Uterus (tissue), 4 donors: ENCODE data around the gene PGLYRP1. TPM values are rescaled to one million over a fixed set of nuclear protein-coding genes. Genes with fewer than 3 reads are reported as not detected.

Experiments used
- DNase-seq, 2 donors: peaks; one replicate each; pipeline ENCODE4 v3.0.0-alpha.2; 2019 to 2020
- H3K27ac ChIP-seq, 2 donors: fragments of 200-600 bp; sonication (generic); 1 replicate in 1 of 2; 2 replicates in 1 of 2; pipeline ENCODE4 v1.5.1; 2016 to 2018
- H3K27me3 ChIP-seq, 2 donors: fragments of 200-600 bp; sonication (generic); one replicate each; pipeline ENCODE4 v1.5.1; 2018 to 2019; ENCODE audit warnings: control low read depth in 1 of 2
- H3K36me3 ChIP-seq, 2 donors: fragments of 200-600 bp; sonication (generic); one replicate each; pipeline ENCODE4 v1.5.1; 2019; ENCODE audit warnings: control low read depth in 1 of 2
- H3K4me1 ChIP-seq, 2 donors: fragments of 200-600 bp; sonication (generic); one replicate each; pipeline ENCODE4 v1.5.1; 2018 to 2019; ENCODE audit warnings: control low read depth in 1 of 2
- H3K4me3 ChIP-seq, 2 donors: fragments of 200-600 bp; sonication (generic); 1 replicate in 1 of 2; 2 replicates in 1 of 2; pipeline ENCODE4 v1.5.1; 2018 to 2019; ENCODE audit warnings: mild to moderate bottlenecking in 1 of 2
- H3K9me3 ChIP-seq, 2 donors: fragments of 200-600 bp; sonication (generic); one replicate each; pipeline ENCODE4 v1.5.1; 2019; ENCODE audit warnings: control low read depth in 1 of 2
- CTCF ChIP-seq, 4 experiments: fragments of 200-600 bp in 2 of 4; fragments of 450-650 bp in 2 of 4; sonication (generic) in 2 of 4; IDR thresholded peaks; one replicate each; pipeline ENCODE4 v1.5.1; 2016 to 2019; ENCODE audit warnings: antibody characterized with exemption in 4 of 4, mild to moderate bottlenecking in 2 of 4, moderate library complexity in 1 of 4
- POLR2A ChIP-seq, 2 donors: fragments of 450-650 bp; IDR thresholded peaks; one replicate each; pipeline ENCODE4 v1.6.1; 2016; ENCODE audit warnings: antibody characterized with exemption in 2 of 2, mild to moderate bottlenecking in 1 of 2, moderate library complexity in 1 of 2
- intact Hi-C: fragments of 100-400 bp; cut with DNase I; formaldehyde crosslinking; loops from one replicate; pipeline ENCODE4 v1.15.1; 2023; ENCODE audit warnings: low total_unique reads
- total RNA-seq, 4 donors: library from RNA; depleted of rRNA in 3 of 4; stranded (reverse); fragments of >200 nt in 3 of 4; gene quantifications; one replicate each; pipeline versions ENCODE4 v1.1.0 to v1.2.4, GENCODE V29; 2014 to 2023
- donor health status: DM: yes; HTN: yes; CAD: no.

Gene PGLYRP1
- total RNA-seq, result not detected

GRCh38 chr19:46022431-46023310, at the start of gene PGLYRP1:
Gene PGLYRP1, minus strand, starts transcription at chr19:46023053. Its CDS starts 32 bp downstream, at chr19:46023021.
- intact Hi-C loops, result no loop called here
- H3K4me3 ChIP-seq, result no peak within 1 kb of the TSS
- H3K9me3 ChIP-seq, result no peaks in the 10 kb centered on the region
- H3K36me3 ChIP-seq, result no peaks in the 10 kb centered on the region
- H3K27me3 ChIP-seq, result peaks cover 0 to 21% of the 10 kb centered on the region in 2 donors
- DNase-seq, result no peak
- no peaks in the 10 kb centered on the region for H3K4me1 ChIP-seq
- no peak within 1 kb of the TSS for H3K27ac ChIP-seq
- TF ChIP-seq CTCF (IDR thresholded peaks at IDR 0.05) (no peak), POLR2A (IDR thresholded peaks at IDR 0.05) (no peak)

GRCh38 chr19:46069806-46070341, 47.0 kb upstream of the PGLYRP1 start:
- Histone ChIP-seq H3K9me3 (no peaks in the 10 kb centered on the region), H3K4me1 (no peaks in the 10 kb centered on the region), H3K36me3 (no peaks in the 10 kb centered on the region), H3K27me3 (no peaks in the 10 kb centered on the region), H3K4me3 (no peak overlapping the region), H3K27ac (no peak overlapping the region)
- intact Hi-C loops, result no loop called here
- no peak for DNase-seq
- TF ChIP-seq CTCF (IDR thresholded peaks at IDR 0.05) (no peak), POLR2A (IDR thresholded peaks at IDR 0.05) (no peak)

GRCh38 chr19:46068345-46069258, 45.7 kb upstream of the PGLYRP1 start:
- no peak for DNase-seq
- Histone ChIP-seq H3K27ac (no peak overlapping the region), H3K27me3 (no peaks in the 10 kb centered on the region), H3K4me3 (no peak overlapping the region), H3K4me1 (no peaks in the 10 kb centered on the region), H3K36me3 (no peaks in the 10 kb centered on the region), H3K9me3 (no peaks in the 10 kb centered on the region)
- intact Hi-C loops, result no loop called here
- TF ChIP-seq POLR2A (IDR thresholded peaks at IDR 0.05) (no peak), CTCF (IDR thresholded peaks at IDR 0.05) (no peak)

GRCh38 chr19:46067691-46068090, 44.8 kb upstream of the PGLYRP1 start:
- intact Hi-C loops, result no loop called here

More at GRCh38 chr19:46067691-46068090, 44.8 kb upstream of the PGLYRP1 start:
- Histone ChIP-seq H3K27ac (no peak overlapping the region), H3K4me3 (no peak overlapping the region), H3K27me3 (no peaks in the 10 kb centered on the region), H3K4me1 (no peaks in the 10 kb centered on the region), H3K9me3 (no peaks in the 10 kb centered on the region), H3K36me3 (no peaks in the 10 kb centered on the region)
- TF ChIP-seq POLR2A (IDR thresholded peaks at IDR 0.05) (no peak), CTCF (IDR thresholded peaks at IDR 0.05) (no peak)
- DNase-seq, result no peak
